Activated naive CD4-positive, alpha-beta T cell treated with anti-CD3 and anti-CD28 coated beads for 36 hours (primary cell): Measurements from ENCODE around the gene ZBTB20. TPM values are rescaled to one million over a fixed set of nuclear protein-coding genes. Genes with fewer than 3 reads are reported as not detected.

Source experiments
- CTCF ChIA-PET: fragments of 350-600 bp; sonication (Branson Sonifier 250); formaldehyde crosslinking; loops from one replicate; lab custom pipeline; 2021; ENCODE audit warnings: antibody characterized with exemption; lab: Charles Lee
- DNase-seq: peaks from one replicate; pipeline ENCODE4 v3.0.0-alpha.2; 2020
- H3K27ac Mint-ChIP-seq: one replicate; pipeline ENCODE4 v1.8.0; 2021; ENCODE audit warnings: mild to moderate bottlenecking, mixed read lengths
- H3K27me3 Mint-ChIP-seq: one replicate; pipeline ENCODE4 v1.8.0; 2021; ENCODE audit warnings: low read depth, mixed read lengths
- H3K36me3 Mint-ChIP-seq: one replicate; pipeline ENCODE4 v1.8.0; 2021; ENCODE audit warnings: low read depth, mixed read lengths
- H3K4me1 Mint-ChIP-seq: one replicate; pipeline ENCODE4 v1.8.0; 2021; ENCODE audit warnings: low read depth, mixed read lengths
- H3K4me3 Mint-ChIP-seq: one replicate; pipeline ENCODE4 v1.8.0; 2021; ENCODE audit warnings: mild to moderate bottlenecking, moderate library complexity, mixed read lengths
- H3K9me3 Mint-ChIP-seq: one replicate; pipeline ENCODE4 v1.8.0; 2021; ENCODE audit warnings: mixed read lengths
- intact Hi-C: fragments of 100-400 bp; cut with micrococcal nuclease; formaldehyde crosslinking; loops from one replicate; pipeline ENCODE4 v1.15.1; 2023
- total RNA-seq, 2 experiments: library from RNA; stranded (reverse); gene quantifications; one replicate each; pipeline ENCODE4 v1.2.3, GENCODE V29; 2021

Gene ZBTB20
- total RNA-seq, 2 experiments from 2014 or later, result 4.5 to 4.7 TPM

GRCh38 chr3:114447545-114447944 lies 699.5 kb downstream of the ZBTB20 start:
- Mint-ChIP-seq H3K36me3 (no peaks in the 10 kb centered on the region), H3K4me3 (no peak overlapping the region), H3K9me3 (no peaks in the 10 kb centered on the region), H3K27me3 (no peaks in the 10 kb centered on the region), H3K4me1 (peaks cover 1% of the 10 kb centered on the region), H3K27ac (no peak overlapping the region)
- CTCF ChIA-PET, result interaction anchor here (0.6 to 3.6 kb wide), 5 partner anchors 10 to 594 kb away, joined by 3 to 12 read pairs (median 3); no protein-coding TSS in a partner anchor
- no peak for DNase-seq
- intact Hi-C loops, result no loop called here

- H3K27ac Mint-ChIP-seq, result no peak overlapping the region
- H3K27me3 Mint-ChIP-seq, result no peaks in the 10 kb centered on the region
- H3K9me3 Mint-ChIP-seq, result no peaks in the 10 kb centered on the region
- no peak for DNase-seq
- no peak overlapping the region for H3K4me3 Mint-ChIP-seq
- CTCF ChIA-PET, result interaction anchor here (3.6 kb wide), 1 partner anchor 28 kb away, joined by 12 read pairs; no protein-coding TSS in a partner anchor
- peaks cover 3% of the 10 kb centered on the region for H3K4me1 Mint-ChIP-seq
- no peaks in the 10 kb centered on the region for H3K36me3 Mint-ChIP-seq
- intact Hi-C loops, result no loop called here
Measured at GRCh38 chr3:114446600-114446999, 700.5 kb downstream of the ZBTB20 start.

GRCh38 chr3:114445233-114445632 lies 701.9 kb downstream of the ZBTB20 start:
- DNase-seq, result no peak
- Mint-ChIP-seq H3K27me3 (no peaks in the 10 kb centered on the region), H3K36me3 (no peaks in the 10 kb centered on the region), H3K27ac (no peak overlapping the region), H3K4me1 (peaks cover 3% of the 10 kb centered on the region), H3K9me3 (no peaks in the 10 kb centered on the region), H3K4me3 (no peak overlapping the region)
- CTCF ChIA-PET, result no interaction called here
- intact Hi-C loops, result no loop called here

- intact Hi-C loops, result no loop called here
- Mint-ChIP-seq H3K27ac (no peak overlapping the region), H3K9me3 (no peaks in the 10 kb centered on the region), H3K4me1 (peaks cover 3% of the 10 kb centered on the region), H3K27me3 (no peaks in the 10 kb centered on the region), H3K4me3 (no peak overlapping the region), H3K36me3 (no peaks in the 10 kb centered on the region)
- no peak for DNase-seq
- CTCF ChIA-PET, result no interaction called here
Measured at GRCh38 chr3:114444216-114444615, 702.9 kb downstream of the ZBTB20 start.

GRCh38 chr3:114442246-114442645 lies 704.8 kb downstream of the ZBTB20 start:
- H3K27me3 Mint-ChIP-seq, result no peaks in the 10 kb centered on the region
- no peaks in the 10 kb centered on the region for H3K9me3 Mint-ChIP-seq
- peaks cover 7% of the 10 kb centered on the region for H3K4me1 Mint-ChIP-seq
- no peaks in the 10 kb centered on the region for H3K36me3 Mint-ChIP-seq
- H3K27ac Mint-ChIP-seq, result no peak overlapping the region
- intact Hi-C loops, result no loop called here
- CTCF ChIA-PET, result interaction anchor here (1.0 kb wide), 2 partner anchors 9 to 20 kb away, joined by 3 read pairs; no protein-coding TSS in a partner anchor
- H3K4me3 Mint-ChIP-seq, result no peak overlapping the region
- DNase-seq, result no peak

- CTCF ChIA-PET, result interaction anchor here (1.0 kb wide), 1 partner anchor 19 kb away, joined by 3 read pairs; no protein-coding TSS in a partner anchor
- Mint-ChIP-seq H3K4me3 (no peak overlapping the region), H3K27ac (no peak overlapping the region), H3K4me1 (peaks cover 7% of the 10 kb centered on the region), H3K36me3 (no peaks in the 10 kb centered on the region), H3K9me3 (no peaks in the 10 kb centered on the region), H3K27me3 (no peaks in the 10 kb centered on the region)
- intact Hi-C loops, result no loop called here
- no peak for DNase-seq
Measured at GRCh38 chr3:114441386-114441785, 705.7 kb downstream of the ZBTB20 start.

- Mint-ChIP-seq H3K36me3 (no peaks in the 10 kb centered on the region), H3K9me3 (no peaks in the 10 kb centered on the region), H3K27ac (no peak overlapping the region), H3K4me1 (peaks cover 7% of the 10 kb centered on the region), H3K27me3 (no peaks in the 10 kb centered on the region), H3K4me3 (no peak overlapping the region)
- intact Hi-C loops, result no loop called here
- CTCF ChIA-PET, result interaction anchor here (0.7 kb wide), 1 partner anchor 20 kb away, joined by 5 read pairs; no protein-coding TSS in a partner anchor
- DNase-seq, result no peak
Measured at GRCh38 chr3:114440700-114441099, 706.4 kb downstream of the ZBTB20 start.

- Mint-ChIP-seq H3K9me3 (no peaks in the 10 kb centered on the region), H3K36me3 (no peaks in the 10 kb centered on the region), H3K4me1 (peaks cover 7% of the 10 kb centered on the region), H3K4me3 (no peak overlapping the region), H3K27ac (no peak overlapping the region), H3K27me3 (no peaks in the 10 kb centered on the region)
- intact Hi-C loops, result loop anchor here (2.0 kb wide), 1 partner anchor 16 kb away; no protein-coding TSS in a partner anchor
- CTCF ChIA-PET, result interaction anchor here (0.6 to 1.3 kb wide), 3 partner anchors 55 to 472 kb away, joined by 3 to 6 read pairs (median 4); no protein-coding TSS in a partner anchor
- DNase-seq, result no peak
Measured at GRCh38 chr3:114439284-114439683, 707.8 kb downstream of the ZBTB20 start.

- Mint-ChIP-seq H3K9me3 (no peaks in the 10 kb centered on the region), H3K27ac (no peak overlapping the region), H3K4me1 (peaks cover 7% of the 10 kb centered on the region), H3K4me3 (no peak overlapping the region), H3K36me3 (peaks cover 1% of the 10 kb centered on the region), H3K27me3 (no peaks in the 10 kb centered on the region)
- CTCF ChIA-PET, result interaction anchor here (1.3 to 1.5 kb wide), 2 partner anchors 10 to 19 kb away, joined by 3 to 5 read pairs; no protein-coding TSS in a partner anchor
- DNase-seq, result no peak
- intact Hi-C loops, result loop anchor here (2.0 kb wide), 1 partner anchor 15 kb away; no protein-coding TSS in a partner anchor
Measured at GRCh38 chr3:114437897-114438296, 709.2 kb downstream of the ZBTB20 start.

- Mint-ChIP-seq H3K36me3 (peaks cover 1% of the 10 kb centered on the region), H3K27me3 (no peaks in the 10 kb centered on the region), H3K4me1 (peaks cover 5% of the 10 kb centered on the region), H3K4me3 (no peak overlapping the region), H3K27ac (no peak overlapping the region), H3K9me3 (no peaks in the 10 kb centered on the region)
- intact Hi-C loops, result no loop called here
- CTCF ChIA-PET, result interaction anchor here (1.0 kb wide), 1 partner anchor 17 kb away, joined by 3 read pairs; no protein-coding TSS in a partner anchor
- no peak for DNase-seq
Measured at GRCh38 chr3:114436182-114436581, 710.9 kb downstream of the ZBTB20 start.

- no peak for DNase-seq
- intact Hi-C loops, result no loop called here
- H3K27me3 Mint-ChIP-seq, result no peaks in the 10 kb centered on the region
- H3K27ac Mint-ChIP-seq, result no peak overlapping the region
- H3K36me3 Mint-ChIP-seq, result peaks cover 1% of the 10 kb centered on the region
- CTCF ChIA-PET, result interaction anchor here (1.0 kb wide), 1 partner anchor 17 kb away, joined by 3 read pairs; no protein-coding TSS in a partner anchor
- H3K9me3 Mint-ChIP-seq, result no peaks in the 10 kb centered on the region
- no peak overlapping the region for H3K4me3 Mint-ChIP-seq
- H3K4me1 Mint-ChIP-seq, result peaks cover 5% of the 10 kb centered on the region
Measured at GRCh38 chr3:114435386-114436115, 711.5 kb downstream of the ZBTB20 start.

GRCh38 chr3:114432310-114432709 lies 714.8 kb downstream of the ZBTB20 start:
- H3K4me1 Mint-ChIP-seq, result no peaks in the 10 kb centered on the region
- no peaks in the 10 kb centered on the region for H3K27me3 Mint-ChIP-seq
- peaks cover 1% of the 10 kb centered on the region for H3K36me3 Mint-ChIP-seq
- H3K9me3 Mint-ChIP-seq, result no peaks in the 10 kb centered on the region
- CTCF ChIA-PET, result interaction anchor here (0.6 to 1.6 kb wide), 5 partner anchors 9 to 282 kb away, joined by 3 to 4 read pairs (median 3); no protein-coding TSS in a partner anchor
- DNase-seq, result no peak
- intact Hi-C loops, result no loop called here
- H3K4me3 Mint-ChIP-seq, result no peak overlapping the region
- no peak overlapping the region for H3K27ac Mint-ChIP-seq
